ENCODE measurements around the gene ZNF526.

- TF ChIP-seq, protein P1, sequence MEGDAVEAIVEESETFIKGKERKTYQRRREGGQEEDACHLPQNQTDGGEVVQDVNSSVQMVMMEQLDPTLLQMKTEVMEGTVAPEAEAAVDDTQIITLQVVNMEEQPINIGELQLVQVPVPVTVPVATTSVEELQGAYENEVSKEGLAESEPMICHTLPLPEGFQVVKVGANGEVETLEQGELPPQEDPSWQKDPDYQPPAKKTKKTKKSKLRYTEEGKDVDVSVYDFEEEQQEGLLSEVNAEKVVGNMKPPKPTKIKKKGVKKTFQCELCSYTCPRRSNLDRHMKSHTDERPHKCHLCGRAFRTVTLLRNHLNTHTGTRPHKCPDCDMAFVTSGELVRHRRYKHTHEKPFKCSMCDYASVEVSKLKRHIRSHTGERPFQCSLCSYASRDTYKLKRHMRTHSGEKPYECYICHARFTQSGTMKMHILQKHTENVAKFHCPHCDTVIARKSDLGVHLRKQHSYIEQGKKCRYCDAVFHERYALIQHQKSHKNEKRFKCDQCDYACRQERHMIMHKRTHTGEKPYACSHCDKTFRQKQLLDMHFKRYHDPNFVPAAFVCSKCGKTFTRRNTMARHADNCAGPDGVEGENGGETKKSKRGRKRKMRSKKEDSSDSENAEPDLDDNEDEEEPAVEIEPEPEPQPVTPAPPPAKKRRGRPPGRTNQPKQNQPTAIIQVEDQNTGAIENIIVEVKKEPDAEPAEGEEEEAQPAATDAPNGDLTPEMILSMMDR (IDR thresholded peaks at IDR 0.05; ENCODE audit: low read depth, low read length), result no peak
- TF ChIP-seq MYC (IDR thresholded peaks at IDR 0.05; ENCODE audit: low read depth, low read length), result no peak
- TF ChIP-seq POLR2A (IDR thresholded peaks at IDR 0.05; ENCODE audit: extremely low read depth, insufficient read length), result no peak
These were observed 52.4 kb downstream of the ZNF526 start for GRCh38 chr19:42272535-42272897.

Measured in NB4 (cell line).